GM21515 (cell line): Measurements from ENCODE around the gene OGFR.
"Not testable (repeated sequence)": the region's sequence is repeated elsewhere in the genome, so short reads cannot be mapped to it uniquely, and the experiment has no call there.

Experiments used
- ATAC-seq: cut with Tn5 transposase; IDR thresholded peaks from one replicate; pipeline ENCODE4 v1.9.1; 2021; ENCODE audit not compliant: unreplicated experiment

Gene OGFR

GRCh38 chr20:62836967-62837490, 32.4 kb downstream of the OGFR start:
- ATAC-seq, result no peak

- no peak for ATAC-seq
Observed at GRCh38 chr20:62837790-62838127, 33.1 kb downstream of the OGFR start.

GRCh38 chr20:62838128-62838891, 33.7 kb downstream of the OGFR start:
- no peak for ATAC-seq

GRCh38 chr20:62839261-62839660, 34.6 kb downstream of the OGFR start:
- ATAC-seq, result no peak

DNA sequence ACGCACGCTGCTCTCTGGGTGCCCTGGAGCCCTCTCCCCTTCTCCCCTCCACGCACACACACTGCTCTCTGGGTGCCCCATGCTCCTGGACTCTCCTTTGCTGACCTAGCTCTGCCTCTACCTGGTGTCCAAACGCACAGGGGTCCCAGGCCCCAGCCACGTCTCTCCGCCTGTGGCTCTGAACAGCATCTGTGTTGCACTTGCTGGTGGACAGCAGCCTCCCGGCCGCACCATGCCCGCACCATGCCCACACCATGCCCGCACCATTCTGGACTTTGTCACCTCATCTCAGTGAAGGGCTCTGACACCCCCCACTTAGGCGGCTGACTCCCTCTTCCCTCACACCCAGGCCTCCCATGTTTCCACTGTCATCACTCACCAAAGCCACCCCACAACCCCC, 35.2 kb downstream of the OGFR start:
- ATAC-seq, result no peak

GRCh38 chr20:62840244-62841197, 35.9 kb downstream of the OGFR start:
- ATAC-seq, result no peak

- no peak for ATAC-seq
Observed at GRCh38 chr20:62841705-62842212, 37.1 kb downstream of the OGFR start.

DNA sequence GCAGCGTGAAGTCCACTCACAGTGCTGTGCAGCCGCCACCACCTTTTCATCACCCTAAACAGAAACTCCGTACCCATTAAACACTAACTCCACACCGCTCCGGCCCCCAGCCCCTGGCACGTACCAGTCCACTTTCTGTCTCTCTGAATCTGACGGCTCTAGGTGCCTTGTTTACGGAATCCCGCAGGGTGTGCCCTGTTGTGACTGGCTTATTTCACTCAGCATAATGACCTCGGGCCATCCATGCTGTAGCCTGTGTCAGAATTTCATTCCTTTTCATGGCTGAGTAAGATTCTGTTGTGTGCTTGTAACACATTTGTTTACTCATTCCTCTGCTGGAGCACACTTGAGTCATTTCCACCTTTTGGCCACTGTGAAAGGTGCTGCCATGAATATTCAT, 39.0 kb downstream of the OGFR start:
- no peak for ATAC-seq

GRCh38 chr20:62844182-62844581, 39.5 kb downstream of the OGFR start:
- no peak for ATAC-seq

DNA sequence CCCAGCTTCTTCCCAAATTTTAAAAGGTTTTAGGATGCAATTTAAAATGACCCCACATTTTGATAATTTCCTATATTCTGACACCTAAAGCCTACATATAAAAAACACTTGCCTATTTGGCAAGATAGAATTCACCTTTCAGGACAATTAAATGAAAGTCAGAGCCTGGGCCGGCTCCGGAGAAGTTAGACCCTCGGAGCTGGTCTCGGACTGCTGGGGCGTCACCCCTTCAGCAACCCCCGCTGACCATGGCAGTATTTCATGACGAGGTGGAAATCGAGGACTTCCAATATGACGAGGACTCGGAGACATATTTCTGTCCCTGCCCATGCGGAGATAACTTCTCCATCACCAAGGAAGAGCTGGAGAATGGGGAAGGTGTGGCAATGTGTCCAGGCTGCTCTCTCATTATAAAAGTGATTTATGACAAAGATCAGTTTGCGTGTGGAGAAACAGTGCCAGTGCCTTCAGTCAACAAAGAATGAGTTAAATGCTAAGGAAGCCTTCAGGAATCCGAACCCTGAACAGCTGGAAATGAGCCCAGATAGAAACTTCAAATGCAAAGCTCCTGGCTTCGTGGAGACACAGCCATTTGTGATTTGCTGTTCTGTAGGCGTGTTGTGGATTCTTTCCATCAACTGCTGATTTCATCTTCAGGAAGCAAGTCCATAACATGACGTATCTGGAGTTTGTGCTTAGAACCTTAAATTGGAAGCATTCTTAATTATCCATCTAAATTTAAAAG, 41.0 kb downstream of the OGFR start:
- no peak for ATAC-seq

DNA sequence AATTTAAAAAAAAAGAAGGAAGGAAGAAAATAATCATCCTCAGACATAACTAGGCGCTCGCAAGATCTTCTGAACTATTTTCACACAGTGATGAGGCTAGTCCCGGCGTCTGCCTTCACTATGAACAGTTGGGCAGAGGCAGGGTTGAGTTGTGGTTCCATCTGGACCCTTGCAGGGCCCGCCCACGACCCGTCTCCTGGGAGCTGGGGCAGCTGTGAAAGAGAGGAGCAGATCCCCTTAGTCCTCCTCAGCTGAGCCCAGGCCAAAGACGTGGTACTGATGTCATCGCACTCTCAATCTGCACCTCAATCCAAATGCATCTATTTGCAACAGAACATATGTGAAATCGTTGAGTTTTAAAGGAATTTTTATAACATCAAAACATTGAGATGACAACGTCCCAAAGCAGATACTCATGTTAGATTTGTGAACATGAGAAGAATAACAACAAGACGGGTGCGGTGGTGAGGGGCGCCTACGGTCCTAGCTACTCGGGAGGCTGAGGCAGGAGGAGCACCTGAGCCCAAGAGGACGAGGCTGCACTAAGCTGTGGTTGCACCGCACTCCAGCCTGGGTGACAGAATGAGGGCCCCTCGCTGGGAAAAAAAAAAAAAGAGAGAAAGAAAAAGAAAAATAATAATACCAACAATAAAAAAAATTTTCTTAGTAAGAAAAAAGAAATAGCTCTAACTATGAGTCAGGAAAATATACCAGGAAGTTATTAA, 41.7 kb downstream of the OGFR start:
- ATAC-seq, result no peak

DNA sequence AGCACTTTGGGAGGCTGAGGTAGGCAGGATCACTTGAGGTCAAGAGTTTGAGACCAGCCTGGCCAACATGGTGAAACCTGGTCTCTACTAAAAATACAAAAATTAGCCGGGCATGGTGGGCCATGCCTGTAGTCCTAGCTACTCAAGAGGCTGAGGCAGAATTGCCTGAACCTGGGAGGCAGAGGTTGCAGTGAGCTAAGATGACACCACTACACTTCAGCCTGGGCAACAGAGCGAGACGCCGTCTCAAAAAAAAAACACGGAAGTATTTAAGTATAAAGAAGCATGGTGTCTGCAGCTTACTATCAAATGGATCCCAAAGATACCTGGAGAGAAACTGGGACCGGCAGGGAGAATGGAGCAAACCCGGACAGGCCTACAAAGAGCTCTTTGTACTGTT, 44.3 kb downstream of the OGFR start:
- ATAC-seq, result not testable (repeated sequence)

DNA sequence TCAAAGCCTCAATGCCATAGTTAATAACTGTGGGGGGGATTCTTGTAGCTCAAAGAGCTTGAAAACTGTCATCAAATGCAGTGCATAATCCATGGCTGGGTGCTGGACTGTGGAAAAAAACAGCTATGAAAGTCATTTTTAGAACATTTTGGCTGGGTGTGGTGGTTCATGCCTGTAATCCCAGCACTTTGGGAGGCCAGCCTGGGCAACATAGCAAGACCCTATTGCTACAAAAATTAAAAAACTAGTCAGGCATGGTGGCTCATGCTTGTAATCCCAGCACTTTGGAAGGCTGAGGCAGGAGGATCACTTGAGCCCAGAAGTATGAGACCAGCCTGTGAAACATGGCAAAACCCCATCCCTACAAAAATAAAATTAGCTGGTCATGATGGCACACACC, 44.8 kb downstream of the OGFR start:
- ATAC-seq, result no peak

GRCh38 chr20:62850333-62850974, 45.8 kb downstream of the OGFR start:
- no peak for ATAC-seq

DNA sequence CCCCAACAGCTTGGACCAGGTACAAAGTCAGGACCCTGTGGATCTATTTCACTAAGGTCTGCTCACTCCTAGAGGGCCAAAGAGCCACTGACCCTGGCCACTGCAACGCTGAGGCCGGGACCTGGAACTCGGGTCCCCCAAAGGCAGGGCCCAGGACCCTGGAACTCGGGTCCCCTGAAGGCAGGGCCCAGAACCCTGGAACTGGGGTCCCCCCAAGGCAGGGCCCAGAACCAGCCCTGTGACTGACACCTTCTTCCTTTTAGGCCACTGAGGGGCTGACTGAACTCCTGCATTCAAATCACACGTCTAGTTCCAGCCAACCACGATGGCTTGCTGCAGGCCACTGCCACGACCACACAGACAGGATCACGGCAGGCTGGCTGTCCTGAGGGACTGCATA, 47.6 kb downstream of the OGFR start:
- ATAC-seq, result no peak

DNA sequence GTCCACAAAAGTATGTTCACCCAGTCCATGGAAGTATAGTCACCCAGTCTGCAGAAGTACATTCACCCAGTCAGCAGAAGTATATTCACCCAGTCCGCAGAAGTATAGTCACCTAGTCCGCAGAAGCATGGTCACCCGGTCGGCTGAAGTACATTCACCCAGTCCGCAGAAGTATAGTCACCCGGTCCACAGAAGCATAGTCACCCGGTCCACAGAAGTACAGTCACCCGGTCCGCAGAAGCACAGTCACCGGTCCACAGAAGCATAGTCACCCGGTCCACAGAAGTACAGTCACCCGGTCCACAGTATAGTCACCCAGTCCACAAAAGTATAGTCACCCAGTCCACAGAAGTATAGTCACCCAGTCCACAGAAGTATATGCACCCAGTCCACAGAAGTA, 48.2 kb downstream of the OGFR start:
- ATAC-seq, result no peak

DNA sequence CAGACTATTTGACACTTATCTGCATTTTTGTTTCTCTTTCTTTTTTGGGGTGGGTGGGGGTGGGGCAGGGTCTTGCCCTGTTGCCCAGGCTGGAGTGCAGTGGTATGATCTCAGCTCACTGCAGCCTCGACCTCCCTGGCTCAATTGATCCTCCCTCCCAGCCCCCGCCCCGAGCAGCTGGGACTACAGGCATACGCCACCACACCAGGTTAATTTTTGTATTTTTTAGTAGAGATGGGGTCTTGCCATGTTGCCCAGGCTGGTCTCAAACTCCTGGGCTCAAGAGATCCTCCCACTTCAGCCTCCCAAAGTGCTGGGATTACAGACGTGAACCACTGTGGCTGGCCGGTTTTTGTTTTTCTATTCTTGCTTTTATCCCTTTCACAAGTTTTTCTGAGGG, 48.7 kb downstream of the OGFR start:
- not testable (repeated sequence) for ATAC-seq

DNA sequence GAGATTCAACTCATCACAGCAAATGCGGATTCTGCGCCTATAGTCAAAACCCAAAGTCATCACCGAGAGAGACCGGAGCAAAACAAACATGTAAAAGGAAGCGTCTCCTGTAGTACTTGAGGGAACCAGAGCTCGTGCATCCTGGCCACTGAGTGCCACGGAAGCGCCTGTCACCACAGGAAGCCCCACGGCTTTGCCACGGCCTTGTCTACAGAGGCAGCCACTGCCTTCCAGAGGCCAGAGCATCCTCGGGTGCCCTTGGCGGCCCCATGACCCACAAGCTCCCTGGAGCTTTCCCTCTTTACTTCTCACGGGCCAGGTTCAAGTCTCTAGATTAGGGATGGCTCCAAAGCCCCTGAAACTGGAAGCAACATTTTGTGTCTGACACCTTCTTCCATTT, 49.5 kb downstream of the OGFR start:
- no peak for ATAC-seq

GRCh38 chr20:62855120-62855519, 50.5 kb downstream of the OGFR start:
- ATAC-seq, result no peak
